SH-SY5Y (cell line): ENCODE data around the gene S100P.

ENCODE experiments used
- GATA2 ChIP-seq: IDR thresholded peaks from 2 replicates; pipeline ENCODE4 v1.6.1; 2011; ENCODE audit warnings: mild to moderate bottlenecking, low read depth, low read length
- GATA3 ChIP-seq: IDR thresholded peaks from 2 replicates; pipeline ENCODE4 v1.6.1; 2011; ENCODE audit warnings: low read depth, mild to moderate bottlenecking, low read length, moderate library complexity

DNA sequence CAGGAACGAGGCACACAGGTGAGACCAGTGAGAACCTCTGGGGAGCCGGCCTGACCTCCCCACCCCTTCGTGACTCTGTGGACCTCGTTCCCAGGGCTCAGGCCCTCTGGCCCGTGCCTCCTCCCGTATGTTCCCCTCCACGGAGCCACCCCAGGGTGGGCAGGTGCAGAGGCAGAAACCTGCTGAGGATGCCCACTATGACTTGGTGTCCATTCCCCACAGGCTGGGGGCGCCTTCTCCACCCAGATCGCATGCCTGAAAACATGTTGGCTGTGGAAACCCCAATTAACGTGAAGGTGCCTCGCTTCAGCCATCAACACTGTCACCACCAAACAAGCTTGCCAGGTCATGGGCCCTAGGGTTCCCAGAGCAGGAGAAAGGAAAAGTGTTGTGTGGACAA, 49.3 kb downstream of the S100P start:
- TF ChIP-seq GATA2 (no peak), GATA3 (no peak)
